ENCODE data around the gene CREB3. TPM values are rescaled to one million over a fixed set of nuclear protein-coding genes. Genes with fewer than 3 reads are reported as not detected.

The CREB3 gene
- total RNA-seq, 1 experiment from 2014 or later: 27.3 TPM

DNA sequence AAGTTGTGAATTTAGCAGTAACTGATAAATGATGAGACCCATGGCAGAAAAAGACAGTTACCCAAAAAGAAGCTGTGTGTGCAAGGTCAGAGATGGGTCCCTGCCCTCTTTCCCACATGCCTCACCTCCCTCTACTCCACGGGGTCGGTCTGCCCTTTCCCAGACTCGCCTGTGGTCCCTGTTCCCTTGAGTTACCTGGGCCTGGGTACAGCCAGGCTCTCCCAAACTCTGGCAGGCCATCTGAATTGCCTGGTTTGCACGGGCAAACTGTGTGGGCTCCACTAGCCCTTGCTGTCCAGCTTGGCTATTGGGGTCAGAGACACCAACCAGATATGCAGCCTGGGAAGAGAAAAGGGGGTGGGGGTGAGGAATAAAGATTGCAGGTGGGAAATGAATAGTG lies 24.3 kb upstream of the CREB3 start:
- no peak overlapping the region for H3T11ph ChIP-seq (ENCODE audit: low read length)
- no CpG with 5 or more reads among the region's 4 CpGs for WGBS (ENCODE audit: extremely low coverage, insufficient read length, low lambda C conversion rate)
- H3K23me2 ChIP-seq (ENCODE audit: insufficient read length, low read depth, low read length, poor library complexity, severe bottlenecking): no peaks in the 10 kb centered on the region
- H2BK12ac ChIP-seq (ENCODE audit: insufficient read length, low read depth, low read length): no peak overlapping the region
- no peak overlapping the region for H3K27ac ChIP-seq (ENCODE audit: insufficient read length, low read depth, low read length)
- H3K4me3 Mint-ChIP-seq: no peak overlapping the region
- no peaks in the 10 kb centered on the region for H3K9me3 Mint-ChIP-seq
- no peak overlapping the region for H3K56ac ChIP-seq (ENCODE audit: insufficient read length, low read depth, low read length)
- no peak overlapping the region for H2BK120ac ChIP-seq (ENCODE audit: low read depth, low read length, poor library complexity, severe bottlenecking)
- no peaks in the 10 kb centered on the region for H3K79me1 ChIP-seq (ENCODE audit: insufficient read depth, low read depth, low read length, poor library complexity, severe bottlenecking)
- no peak overlapping the region for H2AK5ac ChIP-seq (ENCODE audit: insufficient read length, low read length)
- H4K8ac ChIP-seq (replicated peaks; ENCODE audit: insufficient read length, low read depth, low read length): no peak overlapping the region
- H3K36me3 Mint-ChIP-seq (ENCODE audit: insufficient read depth in 1 of 3, low read depth in 3 of 3): peaks cover 30 to 84% (median 58%) of the 10 kb centered on the region in 3 experiments
- H3K4ac ChIP-seq (ENCODE audit: low read depth, low read length): no peak overlapping the region
- no peak overlapping the region for H3K9ac ChIP-seq (ENCODE audit: extremely low read depth, insufficient read length, low read length)
- H3K18ac ChIP-seq (ENCODE audit: insufficient read length, low read depth, low read length): no peak overlapping the region
- no peaks in the 10 kb centered on the region for H3K27me3 ChIP-seq (ENCODE audit: insufficient read depth, low read length)
- H3K4me1 ChIP-seq (ENCODE audit: insufficient read depth, low read length): no peaks in the 10 kb centered on the region
- H2AFZ ChIP-seq (ENCODE audit: low read length): no peak overlapping the region
- no peak overlapping the region for H3K4me2 ChIP-seq (ENCODE audit: insufficient read depth, insufficient read length, low read length)
- H2BK15ac ChIP-seq (ENCODE audit: low read depth, low read length): no peak overlapping the region
- no peaks in the 10 kb centered on the region for H3K4me1 Mint-ChIP-seq
- no peaks in the 10 kb centered on the region for H4K20me1 ChIP-seq (ENCODE audit: control insufficient read depth, insufficient read depth, insufficient read length)
- no peak for DNase-seq
- H3K23ac ChIP-seq (ENCODE audit: insufficient read length, low read depth, low read length): no peak overlapping the region
- H3K27me3 Mint-ChIP-seq (ENCODE audit: low read depth): no peaks in the 10 kb centered on the region
- H3K9me3 ChIP-seq (ENCODE audit: control insufficient read depth, low read depth, low read length): no peaks in the 10 kb centered on the region
- H4K91ac ChIP-seq (ENCODE audit: insufficient read length, low read depth, low read length): no peak overlapping the region
- no peak overlapping the region for H4K5ac ChIP-seq (ENCODE audit: insufficient read length, low read depth, low read length)
- no peaks in the 10 kb centered on the region for H3K79me2 ChIP-seq (ENCODE audit: insufficient read depth, low read length)
- TF ChIP-seq, protein P1, sequence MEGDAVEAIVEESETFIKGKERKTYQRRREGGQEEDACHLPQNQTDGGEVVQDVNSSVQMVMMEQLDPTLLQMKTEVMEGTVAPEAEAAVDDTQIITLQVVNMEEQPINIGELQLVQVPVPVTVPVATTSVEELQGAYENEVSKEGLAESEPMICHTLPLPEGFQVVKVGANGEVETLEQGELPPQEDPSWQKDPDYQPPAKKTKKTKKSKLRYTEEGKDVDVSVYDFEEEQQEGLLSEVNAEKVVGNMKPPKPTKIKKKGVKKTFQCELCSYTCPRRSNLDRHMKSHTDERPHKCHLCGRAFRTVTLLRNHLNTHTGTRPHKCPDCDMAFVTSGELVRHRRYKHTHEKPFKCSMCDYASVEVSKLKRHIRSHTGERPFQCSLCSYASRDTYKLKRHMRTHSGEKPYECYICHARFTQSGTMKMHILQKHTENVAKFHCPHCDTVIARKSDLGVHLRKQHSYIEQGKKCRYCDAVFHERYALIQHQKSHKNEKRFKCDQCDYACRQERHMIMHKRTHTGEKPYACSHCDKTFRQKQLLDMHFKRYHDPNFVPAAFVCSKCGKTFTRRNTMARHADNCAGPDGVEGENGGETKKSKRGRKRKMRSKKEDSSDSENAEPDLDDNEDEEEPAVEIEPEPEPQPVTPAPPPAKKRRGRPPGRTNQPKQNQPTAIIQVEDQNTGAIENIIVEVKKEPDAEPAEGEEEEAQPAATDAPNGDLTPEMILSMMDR (conservative IDR thresholded peaks at IDR 0.05): no peak
- H3K14ac ChIP-seq (ENCODE audit: insufficient read depth, low read length): no peak overlapping the region
- no peak overlapping the region for H2BK5ac ChIP-seq (ENCODE audit: insufficient read length, low read length)
- no peak overlapping the region for H2BK20ac ChIP-seq (ENCODE audit: low read depth, low read length, poor library complexity, severe bottlenecking)
- H3K27ac Mint-ChIP-seq: peak overlapping the region in 1 of 3 experiments; percentile 73; a peak in 2 of 7 replicates

Data from H9 (cell line).